ENCODE results near the gene KRTAP5-6.
A peak's percentile ranks its signal among the peaks of the same experiment; 100 is the strongest.

Gene KRTAP5-6

GRCh38 chr11:1718326-1718725, 21.3 kb downstream of the KRTAP5-6 start:
- 98% methylated on average over 14 of the region's 15 CpGs for WGBS (ENCODE audit: insufficient coverage)
- Histone ChIP-seq H3K36me3 (ENCODE audit: control insufficient read depth in 4 of 4, insufficient read depth in 4 of 4, low read length in 3 of 4) (no peaks in the 10 kb centered on the region), H3K27me3 (replicated peaks in 2 of 5; ENCODE audit: control insufficient read depth in 4 of 5, insufficient read depth in 5 of 5, low read length in 4 of 5) (no peaks in the 10 kb centered on the region), H3K27ac (ENCODE audit: insufficient read depth in 1 of 2, low read depth in 1 of 2, low read length in 2 of 2, poor library complexity in 1 of 2, severe bottlenecking in 2 of 2) (no peak overlapping the region), H3K4me1 (ENCODE audit: control extremely low read depth in 1 of 4, control insufficient read depth in 4 of 4, insufficient read depth in 4 of 4, low read length in 3 of 4) (peaks cover 0 to 4% (median 0%) of the 10 kb centered on the region in 4 experiments), H3K4me3 (ENCODE audit: control insufficient read depth in 1 of 7, extremely low read depth in 1 of 7, insufficient read depth in 4 of 7, low read depth in 2 of 7, low read length in 6 of 7) (no peak overlapping the region), H3K9me3 (ENCODE audit: control extremely low read depth in 1 of 5, control insufficient read depth in 4 of 5, insufficient read depth in 2 of 5, low read depth in 1 of 5, low read length in 4 of 5) (no peaks in the 10 kb centered on the region)
- POLR2A ChIA-PET, result no interaction called here
- CTCF ChIA-PET, result interaction anchor here (1.3 kb wide), 1 partner anchor 8 kb away, joined by 3 read pairs; no protein-coding TSS in a partner anchor
- no peak for DNase-seq

GRCh38 chr11:1719781-1720180, 22.8 kb downstream of the KRTAP5-6 start:
- WGBS (ENCODE audit: insufficient coverage), result 100% methylated on average over 3 of the region's 8 CpGs
- no peak overlapping the region for H3K27ac ChIP-seq (ENCODE audit: insufficient read depth in 1 of 2, low read depth in 1 of 2, low read length in 2 of 2, poor library complexity in 1 of 2, severe bottlenecking in 2 of 2)
- ChIA-PET POLR2A (no interaction called here), CTCF (interaction anchor here (0.7 kb wide), 1 partner anchor 14 kb away, joined by 3 read pairs; no protein-coding TSS in a partner anchor)
- H3K36me3 ChIP-seq (ENCODE audit: control insufficient read depth in 4 of 4, insufficient read depth in 4 of 4, low read length in 3 of 4), result no peaks in the 10 kb centered on the region
- DNase-seq, result no peak
- no peak overlapping the region for H3K4me3 ChIP-seq (ENCODE audit: control insufficient read depth in 1 of 7, extremely low read depth in 1 of 7, insufficient read depth in 4 of 7, low read depth in 2 of 7, low read length in 6 of 7)
- no peaks in the 10 kb centered on the region for H3K9me3 ChIP-seq (ENCODE audit: control extremely low read depth in 1 of 5, control insufficient read depth in 4 of 5, insufficient read depth in 2 of 5, low read depth in 1 of 5, low read length in 4 of 5)
- peaks cover 0 to 4% (median 0%) of the 10 kb centered on the region in 4 experiments for H3K4me1 ChIP-seq (ENCODE audit: control extremely low read depth in 1 of 4, control insufficient read depth in 4 of 4, insufficient read depth in 4 of 4, low read length in 3 of 4)
- no peaks in the 10 kb centered on the region for H3K27me3 ChIP-seq (replicated peaks in 2 of 5; ENCODE audit: control insufficient read depth in 4 of 5, insufficient read depth in 5 of 5, low read length in 4 of 5)

GRCh38 chr11:1727096-1727690, 30.2 kb downstream of the KRTAP5-6 start:
- Histone ChIP-seq H3K9me3 (ENCODE audit: control extremely low read depth in 1 of 5, control insufficient read depth in 4 of 5, insufficient read depth in 2 of 5, low read depth in 1 of 5, low read length in 4 of 5) (no peaks in the 10 kb centered on the region), H3K36me3 (ENCODE audit: control insufficient read depth in 4 of 4, insufficient read depth in 4 of 4, low read length in 3 of 4) (no peaks in the 10 kb centered on the region), H3K27me3 (replicated peaks in 2 of 5; ENCODE audit: control insufficient read depth in 4 of 5, insufficient read depth in 5 of 5, low read length in 4 of 5) (no peaks in the 10 kb centered on the region), H3K4me1 (ENCODE audit: control extremely low read depth in 1 of 4, control insufficient read depth in 4 of 4, insufficient read depth in 4 of 4, low read length in 3 of 4) (peaks cover 9 to 30% (median 20%) of the 10 kb centered on the region in 4 experiments), H3K4me3 (ENCODE audit: control insufficient read depth in 1 of 7, extremely low read depth in 1 of 7, insufficient read depth in 4 of 7, low read depth in 2 of 7, low read length in 6 of 7) (no peak overlapping the region), H3K27ac (ENCODE audit: insufficient read depth in 1 of 2, low read depth in 1 of 2, low read length in 2 of 2, poor library complexity in 1 of 2, severe bottlenecking in 2 of 2) (no peak overlapping the region)
- ChIA-PET CTCF (interaction anchor here (0.9 to 1.0 kb wide), 2 partner anchors 98 to 104 kb away, joined by 3 read pairs; no protein-coding TSS in a partner anchor), POLR2A (no interaction called here)
- DNase-seq, result peak in 2 of 3 donors; percentile 40 to 41
- WGBS (ENCODE audit: insufficient coverage), result 89% methylated on average over 11 of the region's 11 CpGs

- H3K4me3 ChIP-seq (ENCODE audit: control insufficient read depth in 1 of 7, extremely low read depth in 1 of 7, insufficient read depth in 4 of 7, low read depth in 2 of 7, low read length in 6 of 7), result no peak overlapping the region
- no peaks in the 10 kb centered on the region for H3K36me3 ChIP-seq (ENCODE audit: control insufficient read depth in 4 of 4, insufficient read depth in 4 of 4, low read length in 3 of 4)
- DNase-seq, result no peak
- H3K27me3 ChIP-seq (replicated peaks in 2 of 5; ENCODE audit: control insufficient read depth in 4 of 5, insufficient read depth in 5 of 5, low read length in 4 of 5), result peaks cover 0 to under 1% (median 0%) of the 10 kb centered on the region in 5 experiments
- WGBS (ENCODE audit: insufficient coverage), result 98% methylated on average over 7 of the region's 9 CpGs
- H3K4me1 ChIP-seq (ENCODE audit: control extremely low read depth in 1 of 4, control insufficient read depth in 4 of 4, insufficient read depth in 4 of 4, low read length in 3 of 4), result peaks cover 6 to 32% (median 20%) of the 10 kb centered on the region in 4 experiments
- H3K27ac ChIP-seq (ENCODE audit: insufficient read depth in 1 of 2, low read depth in 1 of 2, low read length in 2 of 2, poor library complexity in 1 of 2, severe bottlenecking in 2 of 2), result no peak overlapping the region
- CTCF ChIA-PET, result interaction anchor here (0.9 kb wide), 1 partner anchor 105 kb away, joined by 3 read pairs; no protein-coding TSS in a partner anchor
- POLR2A ChIA-PET, result no interaction called here
- H3K9me3 ChIP-seq (ENCODE audit: control extremely low read depth in 1 of 5, control insufficient read depth in 4 of 5, insufficient read depth in 2 of 5, low read depth in 1 of 5, low read length in 4 of 5), result no peaks in the 10 kb centered on the region
Measured at GRCh38 chr11:1727861-1728260, 30.9 kb downstream of the KRTAP5-6 start.

GRCh38 chr11:1728301-1728700, 31.3 kb downstream of the KRTAP5-6 start:
- POLR2A ChIA-PET, result no interaction called here
- peaks cover 0 to 5% (median 0%) of the 10 kb centered on the region in 5 experiments for H3K27me3 ChIP-seq (replicated peaks in 2 of 5; ENCODE audit: control insufficient read depth in 4 of 5, insufficient read depth in 5 of 5, low read length in 4 of 5)
- DNase-seq, result no peak
- CTCF ChIA-PET, result interaction anchor here (0.9 kb wide), 1 partner anchor 104 kb away, joined by 3 read pairs; no protein-coding TSS in a partner anchor
- no peaks in the 10 kb centered on the region for H3K9me3 ChIP-seq (ENCODE audit: control extremely low read depth in 1 of 5, control insufficient read depth in 4 of 5, insufficient read depth in 2 of 5, low read depth in 1 of 5, low read length in 4 of 5)
- no peak overlapping the region for H3K4me3 ChIP-seq (ENCODE audit: control insufficient read depth in 1 of 7, extremely low read depth in 1 of 7, insufficient read depth in 4 of 7, low read depth in 2 of 7, low read length in 6 of 7)
- H3K36me3 ChIP-seq (ENCODE audit: control insufficient read depth in 4 of 4, insufficient read depth in 4 of 4, low read length in 3 of 4), result no peaks in the 10 kb centered on the region
- H3K27ac ChIP-seq (ENCODE audit: insufficient read depth in 1 of 2, low read depth in 1 of 2, low read length in 2 of 2, poor library complexity in 1 of 2, severe bottlenecking in 2 of 2), result no peak overlapping the region
- 81% methylated on average over 4 of the region's 4 CpGs for WGBS (ENCODE audit: insufficient coverage)
- H3K4me1 ChIP-seq (ENCODE audit: control extremely low read depth in 1 of 4, control insufficient read depth in 4 of 4, insufficient read depth in 4 of 4, low read length in 3 of 4), result peaks cover 5 to 35% (median 20%) of the 10 kb centered on the region in 4 experiments

- H3K9me3 ChIP-seq (ENCODE audit: control extremely low read depth in 1 of 5, control insufficient read depth in 4 of 5, insufficient read depth in 2 of 5, low read depth in 1 of 5, low read length in 4 of 5), result no peaks in the 10 kb centered on the region
- POLR2A ChIA-PET, result no interaction called here
- peak in 2 of 3 donors; percentile 37 to 46 for DNase-seq
- H3K27me3 ChIP-seq (replicated peaks in 2 of 5; ENCODE audit: control insufficient read depth in 4 of 5, insufficient read depth in 5 of 5, low read length in 4 of 5), result peaks cover 0 to 5% (median 0%) of the 10 kb centered on the region in 5 experiments
- H3K4me3 ChIP-seq (ENCODE audit: control insufficient read depth in 1 of 7, extremely low read depth in 1 of 7, insufficient read depth in 4 of 7, low read depth in 2 of 7, low read length in 6 of 7), result no peak overlapping the region
- no peaks in the 10 kb centered on the region for H3K36me3 ChIP-seq (ENCODE audit: control insufficient read depth in 4 of 4, insufficient read depth in 4 of 4, low read length in 3 of 4)
- 83% methylated on average over 21 of the region's 25 CpGs for WGBS (ENCODE audit: insufficient coverage)
- CTCF ChIA-PET, result interaction anchor here (0.9 to 1.8 kb wide), 3 partner anchors 36 to 104 kb away, joined by 3 to 9 read pairs (median 3); no protein-coding TSS in a partner anchor
- H3K4me1 ChIP-seq (ENCODE audit: control extremely low read depth in 1 of 4, control insufficient read depth in 4 of 4, insufficient read depth in 4 of 4, low read length in 3 of 4), result peaks cover 5 to 43% (median 28%) of the 10 kb centered on the region in 4 experiments
- H3K27ac ChIP-seq (ENCODE audit: insufficient read depth in 1 of 2, low read depth in 1 of 2, low read length in 2 of 2, poor library complexity in 1 of 2, severe bottlenecking in 2 of 2), result no peak overlapping the region
Measured at GRCh38 chr11:1728931-1729691, 32.1 kb downstream of the KRTAP5-6 start.

GRCh38 chr11:1729692-1730011, 32.7 kb downstream of the KRTAP5-6 start:
- DNase-seq, result no peak
- ChIA-PET CTCF (interaction anchor here (1.3 to 1.8 kb wide), 2 partner anchors 36 to 86 kb away, joined by 3 to 9 read pairs; no protein-coding TSS in a partner anchor), POLR2A (no interaction called here)
- peaks cover 5 to 48% (median 33%) of the 10 kb centered on the region in 4 experiments for H3K4me1 ChIP-seq (ENCODE audit: control extremely low read depth in 1 of 4, control insufficient read depth in 4 of 4, insufficient read depth in 4 of 4, low read length in 3 of 4)
- no peaks in the 10 kb centered on the region for H3K36me3 ChIP-seq (ENCODE audit: control insufficient read depth in 4 of 4, insufficient read depth in 4 of 4, low read length in 3 of 4)
- no peak overlapping the region for H3K4me3 ChIP-seq (ENCODE audit: control insufficient read depth in 1 of 7, extremely low read depth in 1 of 7, insufficient read depth in 4 of 7, low read depth in 2 of 7, low read length in 6 of 7)
- 88% methylated on average over 7 of the region's 9 CpGs for WGBS (ENCODE audit: insufficient coverage)
- H3K27me3 ChIP-seq (replicated peaks in 2 of 5; ENCODE audit: control insufficient read depth in 4 of 5, insufficient read depth in 5 of 5, low read length in 4 of 5), result peaks cover 0 to 5% (median 0%) of the 10 kb centered on the region in 5 experiments
- no peaks in the 10 kb centered on the region for H3K9me3 ChIP-seq (ENCODE audit: control extremely low read depth in 1 of 5, control insufficient read depth in 4 of 5, insufficient read depth in 2 of 5, low read depth in 1 of 5, low read length in 4 of 5)
- no peak overlapping the region for H3K27ac ChIP-seq (ENCODE audit: insufficient read depth in 1 of 2, low read depth in 1 of 2, low read length in 2 of 2, poor library complexity in 1 of 2, severe bottlenecking in 2 of 2)

All from common myeloid progenitor, CD34-positive (primary cell).